Measurements from ENCODE around the gene PRPF31. TPM values are rescaled to one million over a fixed set of nuclear protein-coding genes. Genes with fewer than 3 reads are reported as not detected.
"Not testable (repeated sequence)": the region's sequence is repeated elsewhere in the genome, so short reads cannot be mapped to it uniquely, and the experiment has no call there.

PRPF31 gene
- total RNA-seq, 2 donors from 2014 or later = 26.1 to 46.2 TPM

DNA sequence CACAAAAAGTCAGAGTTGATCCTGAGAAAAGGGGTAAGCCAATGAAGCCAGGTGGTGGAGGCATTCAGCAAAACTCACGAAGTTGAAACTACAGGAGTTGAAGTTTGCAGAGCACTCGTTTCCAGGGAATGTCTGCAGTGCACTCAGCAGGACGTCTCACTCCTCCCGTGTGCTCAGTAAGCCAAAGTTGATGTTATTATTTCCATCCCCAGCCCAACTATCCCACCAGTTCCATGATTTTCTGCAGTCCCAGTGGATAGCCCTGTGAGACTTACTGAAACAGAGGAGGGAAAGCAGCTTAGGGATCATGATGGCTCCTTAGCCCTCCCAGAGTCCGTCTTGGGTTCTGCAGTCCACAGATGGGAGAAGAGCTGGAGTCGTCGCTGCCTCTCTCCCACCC is 34.5 kb upstream of the PRPF31 start, which contains the start of gene TARM1:
Gene TARM1, minus strand, starts transcription at position 334 of the 400 bp plus-strand sequence. Its CDS starts 25 bp downstream, at position 309.
- Histone ChIP-seq H3K4me1 (no peaks in the 10 kb centered on the region), H3K36me3 (no peaks in the 10 kb centered on the region), H3K4me3 (no peak within 1 kb of the TSS), H3K27me3 (no peaks in the 10 kb centered on the region), H3K27ac (no peak within 1 kb of the TSS), H3K9me3 (peaks cover 0 to 15% of the 10 kb centered on the region in 2 donors)
- TF ChIP-seq, protein P1, sequence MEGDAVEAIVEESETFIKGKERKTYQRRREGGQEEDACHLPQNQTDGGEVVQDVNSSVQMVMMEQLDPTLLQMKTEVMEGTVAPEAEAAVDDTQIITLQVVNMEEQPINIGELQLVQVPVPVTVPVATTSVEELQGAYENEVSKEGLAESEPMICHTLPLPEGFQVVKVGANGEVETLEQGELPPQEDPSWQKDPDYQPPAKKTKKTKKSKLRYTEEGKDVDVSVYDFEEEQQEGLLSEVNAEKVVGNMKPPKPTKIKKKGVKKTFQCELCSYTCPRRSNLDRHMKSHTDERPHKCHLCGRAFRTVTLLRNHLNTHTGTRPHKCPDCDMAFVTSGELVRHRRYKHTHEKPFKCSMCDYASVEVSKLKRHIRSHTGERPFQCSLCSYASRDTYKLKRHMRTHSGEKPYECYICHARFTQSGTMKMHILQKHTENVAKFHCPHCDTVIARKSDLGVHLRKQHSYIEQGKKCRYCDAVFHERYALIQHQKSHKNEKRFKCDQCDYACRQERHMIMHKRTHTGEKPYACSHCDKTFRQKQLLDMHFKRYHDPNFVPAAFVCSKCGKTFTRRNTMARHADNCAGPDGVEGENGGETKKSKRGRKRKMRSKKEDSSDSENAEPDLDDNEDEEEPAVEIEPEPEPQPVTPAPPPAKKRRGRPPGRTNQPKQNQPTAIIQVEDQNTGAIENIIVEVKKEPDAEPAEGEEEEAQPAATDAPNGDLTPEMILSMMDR (IDR thresholded peaks at IDR 0.05) = no peak
- DNase-seq (ENCODE audit: low spot score) = no peak

DNA sequence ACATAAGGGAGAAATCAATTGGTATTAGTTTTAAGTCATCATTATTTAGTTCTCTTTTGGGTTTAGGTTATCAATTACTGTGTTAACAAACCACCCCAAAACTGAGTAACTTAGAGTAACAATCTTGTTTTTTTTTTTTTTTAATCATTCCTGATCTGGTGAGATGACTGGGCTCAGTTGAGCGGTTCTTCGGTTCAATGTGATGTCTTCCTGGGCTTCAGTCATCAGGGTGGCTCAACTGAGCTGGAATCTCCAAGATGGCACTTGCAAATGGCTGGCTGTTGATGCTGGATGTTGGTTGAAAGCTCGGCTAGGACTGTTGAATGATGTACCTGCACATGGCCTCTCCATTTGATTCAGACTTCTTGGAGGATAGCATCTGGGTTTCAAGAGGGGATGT is 31.1 kb upstream of the PRPF31 start:
- TF ChIP-seq, protein P1 (IDR thresholded peaks at IDR 0.05) = no peak
- H3K27me3 ChIP-seq = no peaks in the 10 kb centered on the region
- no peak for DNase-seq (ENCODE audit: low spot score)

DNA sequence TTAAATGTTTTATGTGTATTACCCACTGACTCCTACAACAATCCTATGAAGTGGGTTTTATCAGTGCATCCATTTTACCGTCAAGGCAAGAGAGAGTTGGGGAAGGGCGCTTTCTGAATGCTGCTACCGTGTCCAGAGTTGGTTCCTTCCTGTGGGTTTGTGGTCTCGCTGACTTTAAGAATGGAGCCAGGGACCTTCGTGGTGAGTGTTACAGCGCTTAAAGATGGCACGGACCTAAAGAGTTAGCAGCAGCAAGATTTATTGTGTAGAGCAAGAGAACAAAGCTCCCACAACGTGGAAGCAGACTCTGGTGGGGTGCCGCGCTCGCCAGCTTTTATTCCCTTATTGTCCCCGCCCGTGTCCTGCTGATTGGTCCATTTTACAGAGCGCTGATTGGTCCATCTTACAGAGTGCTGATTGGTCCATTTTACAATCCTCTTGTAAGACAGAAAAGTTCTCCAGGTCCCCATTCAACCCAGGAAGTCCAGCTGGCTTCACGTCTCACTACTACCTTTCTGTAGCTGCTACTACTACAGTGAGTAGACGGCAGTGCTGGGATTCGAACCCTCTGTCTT is 21.0 kb upstream of the PRPF31 start:
- no peak for DNase-seq (ENCODE audit: low spot score)
- H3K9me3 ChIP-seq = no peaks in the 10 kb centered on the region
- H3K27me3 ChIP-seq = no peaks in the 10 kb centered on the region
- no peak overlapping the region for H3K27ac ChIP-seq
- H3K4me3 ChIP-seq = no peak overlapping the region
- TF ChIP-seq, protein P1 (IDR thresholded peaks at IDR 0.05) = no peak
- H3K36me3 ChIP-seq = no peaks in the 10 kb centered on the region
- H3K4me1 ChIP-seq = peaks cover 0 to 11% of the 10 kb centered on the region in 2 donors

More for the DNA sequence above, 31.1 kb upstream of the PRPF31 start:
- Histone ChIP-seq H3K4me3 (no peak overlapping the region), H3K27ac (no peak overlapping the region), H3K4me1 (no peaks in the 10 kb centered on the region), H3K9me3 (peaks cover 0 to 15% of the 10 kb centered on the region in 2 donors), H3K36me3 (no peaks in the 10 kb centered on the region)

DNA sequence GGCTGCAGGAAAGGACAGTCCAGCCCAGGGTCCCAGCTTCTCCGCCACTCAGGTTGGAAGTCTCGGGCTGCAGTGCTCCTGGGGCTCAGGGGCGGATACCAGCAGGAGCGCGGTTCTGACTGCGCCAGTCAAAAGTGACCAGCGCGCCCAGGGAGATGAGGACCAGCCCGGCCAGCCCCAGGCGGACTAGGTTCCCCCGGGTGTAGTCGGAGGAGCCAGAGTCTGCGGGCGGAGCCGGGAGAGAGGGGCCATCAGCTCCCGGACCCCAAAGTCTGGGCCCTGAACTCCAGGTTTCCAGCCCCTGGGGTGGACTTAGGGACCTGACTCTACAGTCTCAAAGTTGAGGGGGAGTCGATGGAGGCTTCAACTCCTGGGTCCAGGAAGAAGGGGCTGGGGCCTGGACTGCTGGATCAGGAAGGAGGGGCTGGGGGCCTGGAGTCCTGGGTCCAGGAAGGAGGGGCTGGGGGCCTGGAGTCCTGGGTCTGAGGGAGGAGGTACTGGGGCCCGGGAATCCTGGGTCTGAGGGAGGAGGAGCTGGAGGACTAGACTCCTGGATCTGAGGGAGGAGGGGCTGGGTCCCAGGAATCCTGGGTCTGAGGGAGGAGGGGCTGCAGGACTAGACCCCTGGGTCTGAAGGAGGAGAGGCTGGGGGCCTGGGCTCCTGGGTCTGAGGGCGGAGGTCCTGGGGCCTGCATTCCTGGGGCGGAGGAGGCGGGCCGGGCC is 20.3 kb upstream of the PRPF31 start:
- Histone ChIP-seq H3K4me1 (peaks cover 0 to 11% of the 10 kb centered on the region in 2 donors), H3K27ac (no peak overlapping the region), H3K27me3 (no peaks in the 10 kb centered on the region), H3K36me3 (no peaks in the 10 kb centered on the region), H3K9me3 (no peaks in the 10 kb centered on the region), H3K4me3 (peak overlapping the region in 1 of 2 donors; percentile 41)
- DNase-seq (ENCODE audit: low spot score) = no peak
- TF ChIP-seq, protein P1 (IDR thresholded peaks at IDR 0.05) = no peak

DNA sequence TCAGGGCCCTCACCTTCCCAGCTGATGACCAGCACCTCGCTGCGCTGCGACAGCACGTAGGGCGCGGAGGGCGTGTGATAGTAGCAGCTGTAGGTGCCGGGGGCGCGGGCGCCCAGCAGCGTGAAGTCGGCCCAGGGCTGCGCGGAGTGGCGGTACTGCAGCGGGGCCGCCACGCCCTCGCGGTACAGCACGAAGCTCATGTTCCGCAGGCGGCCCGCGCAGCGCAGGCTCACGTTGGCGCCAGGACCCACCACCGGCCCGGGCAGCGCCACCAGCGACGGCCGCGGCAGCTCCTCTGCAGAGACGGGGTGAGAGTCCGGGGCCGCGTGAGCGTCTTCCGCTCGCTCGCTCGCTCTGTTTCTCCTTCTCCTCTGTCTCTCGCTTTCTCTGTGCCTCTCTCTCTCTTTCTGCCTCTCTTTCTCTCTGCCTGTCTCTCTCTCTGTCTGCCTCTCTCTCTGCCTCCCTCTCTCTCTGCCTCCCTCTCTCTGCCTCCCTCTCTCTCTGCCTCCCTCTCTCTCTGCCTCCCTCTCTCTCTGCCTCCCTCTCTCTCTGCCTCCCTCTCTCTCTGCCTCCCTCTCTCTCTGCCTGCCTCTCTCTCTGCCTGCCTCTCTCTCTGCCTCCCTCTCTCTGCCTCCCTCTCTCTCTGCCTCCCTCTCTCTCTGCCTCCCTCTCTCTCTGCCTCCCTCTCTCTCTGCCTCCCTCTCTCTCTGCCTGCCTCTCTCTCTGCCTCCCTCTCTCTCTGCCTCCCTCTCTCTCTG is 19.5 kb upstream of the PRPF31 start:
- DNase-seq (ENCODE audit: low spot score); H3K27ac ChIP-seq; H3K9me3 ChIP-seq; H3K27me3 ChIP-seq; H3K36me3 ChIP-seq: not testable (repeated sequence)
- TF ChIP-seq, protein P1 (IDR thresholded peaks at IDR 0.05) = peak in 1 of 2 donors; percentile 48
- peak overlapping the region in 1 of 2 donors; percentile 41 for H3K4me3 ChIP-seq
- H3K4me1 ChIP-seq = peaks cover 0 to 11% of the 10 kb centered on the region in 2 donors
